RWPE1 (cell line): Measurements from ENCODE around the gene HAS3.
"Not testable (repeated sequence)": the region's sequence is repeated elsewhere in the genome, so short reads cannot be mapped to it uniquely, and the experiment has no call there.

ENCODE experiments used
- CTCF ChIA-PET: fragments of 350-600 bp; sonication (Branson Sonifier 250); formaldehyde crosslinking; extraction: SDS; loops from one replicate; lab custom pipeline; 2021; lab: Yijun Ruan, JAX
- POLR2A ChIA-PET: fragments of 400-600 bp; formaldehyde crosslinking; extraction: SDS; loops from one replicate; lab custom pipeline; 2020; ENCODE audit warnings: antibody characterized with exemption; ENCODE audit not compliant: low non-redundant PET; lab: Yijun Ruan, JAX
- DNase-seq: peaks from one replicate; pipeline ENCODE4 v3.0.0; 2012; ENCODE audit warnings: low spot score
- H3K27ac ChIP-seq: fragments of 450-650 bp; 2 replicates; pipeline ENCODE4 v1.5.1; 2017
- CTCF ChIP-seq: fragments of 450-650 bp; conservative IDR thresholded peaks from 2 replicates; pipeline ENCODE4 v1.5.1; 2017; ENCODE audit warnings: low read depth, mild to moderate bottlenecking

The HAS3 gene

DNA sequence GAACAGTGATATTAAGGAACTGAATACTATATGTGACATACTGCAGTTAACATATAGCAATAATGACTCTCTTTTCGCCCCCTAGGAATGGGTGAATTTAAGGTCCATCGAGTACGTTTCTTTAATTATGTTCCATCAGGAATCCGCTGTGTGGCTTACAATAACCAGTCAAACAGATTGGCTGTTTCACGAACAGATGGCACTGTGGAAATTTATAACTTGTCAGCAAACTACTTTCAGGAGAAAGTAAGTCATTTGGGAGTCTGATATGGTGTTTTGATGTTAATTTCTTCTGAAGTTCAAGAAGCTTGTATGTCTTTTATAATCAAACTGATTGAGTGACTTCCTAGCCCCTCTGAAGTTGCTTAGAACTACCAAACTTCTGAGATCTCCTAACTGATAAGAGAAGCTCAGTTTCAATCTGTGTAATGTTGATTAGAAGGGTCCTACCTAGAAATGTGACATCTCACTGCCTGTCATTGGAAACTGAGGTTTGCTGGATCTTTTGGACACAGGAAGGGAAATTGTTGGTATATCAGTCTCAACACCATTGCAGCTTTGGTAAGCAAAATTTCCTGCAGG, 28.0 kb downstream of the HAS3 start:
- no peak for TF ChIP-seq CTCF
- DNase-seq = no peak
- CTCF ChIA-PET = interaction anchor here (0.6 to 1.1 kb wide), 3 partner anchors 18 to 349 kb away, joined by 3 read pairs; no protein-coding TSS in a partner anchor
- POLR2A ChIA-PET = no interaction called here
- H3K27ac ChIP-seq = no peak overlapping the region

GRCh38 chr16:69138608-69139007, 33.2 kb downstream of the HAS3 start:
- POLR2A ChIA-PET = no interaction called here
- CTCF ChIA-PET = no interaction called here
- H3K27ac ChIP-seq = no peak overlapping the region
- TF ChIP-seq CTCF = no peak
- no peak for DNase-seq

DNA sequence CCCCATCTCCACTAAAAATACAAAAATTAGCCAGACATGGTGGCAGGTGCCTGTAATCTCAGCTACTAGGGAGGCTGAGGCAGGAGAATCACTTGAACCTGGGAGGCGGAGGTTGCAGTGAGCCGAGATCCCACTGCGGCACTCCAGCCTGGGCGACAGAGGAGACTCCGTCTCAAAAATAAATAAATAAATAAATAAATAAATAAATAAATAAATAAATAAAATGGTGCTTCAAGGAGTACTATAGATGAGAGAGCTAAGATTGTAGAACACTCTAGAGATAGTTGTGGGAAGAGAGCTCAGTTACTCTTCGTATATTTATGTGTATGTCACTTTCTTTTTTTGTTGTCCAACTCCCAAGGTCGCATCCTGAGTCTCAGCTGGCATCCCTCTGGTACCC, 34.0 kb downstream of the HAS3 start:
- CTCF ChIA-PET, DNase-seq, H3K27ac ChIP-seq, POLR2A ChIA-PET: not testable (repeated sequence)

DNA sequence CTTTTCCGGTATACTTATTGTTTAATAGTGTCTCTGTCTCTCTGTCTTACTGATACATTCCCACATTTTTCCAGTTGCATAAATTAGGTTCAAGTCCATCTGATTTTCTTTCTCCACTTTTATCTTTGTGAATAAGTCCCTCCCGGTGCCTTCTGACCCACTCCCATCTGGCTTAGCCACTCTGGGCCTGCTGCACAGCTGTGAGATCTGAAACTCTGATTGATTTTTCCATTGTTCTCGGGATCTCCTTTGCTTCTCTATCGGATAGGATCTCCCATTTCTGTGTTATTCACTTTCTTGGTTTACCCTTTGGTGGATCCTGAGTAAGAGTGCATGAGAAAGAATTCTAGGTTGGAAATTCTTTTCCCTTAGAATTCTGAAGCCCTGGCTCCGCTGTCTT, 35.6 kb downstream of the HAS3 start:
- DNase-seq = no peak
- no peak overlapping the region for H3K27ac ChIP-seq
- CTCF ChIA-PET = interaction anchor here (0.6 kb wide), 1 partner anchor 1371 kb away, joined by 3 read pairs; no protein-coding TSS in a partner anchor
- POLR2A ChIA-PET = no interaction called here
- no peak for TF ChIP-seq CTCF

DNA sequence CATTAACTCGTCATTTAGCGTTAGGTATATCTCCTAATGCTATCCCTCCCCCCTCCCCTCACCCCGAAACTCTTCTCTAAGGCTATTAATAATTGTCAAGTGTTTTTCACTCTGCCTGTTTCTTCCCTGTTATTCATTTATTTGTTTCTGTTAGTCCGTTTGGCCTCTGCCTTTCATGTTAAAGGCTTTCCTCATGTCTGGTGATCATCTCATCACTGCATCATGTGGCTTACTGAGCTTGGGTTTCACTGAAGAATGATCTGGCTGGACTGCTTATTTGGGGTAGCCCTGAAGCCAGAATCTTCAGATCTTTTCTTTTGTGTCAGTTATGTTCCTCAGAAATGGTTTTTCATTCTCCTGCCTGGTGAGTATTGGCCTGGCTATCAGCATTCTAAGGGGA, 36.5 kb downstream of the HAS3 start:
- DNase-seq = no peak
- no peak for TF ChIP-seq CTCF
- POLR2A ChIA-PET = no interaction called here
- CTCF ChIA-PET = interaction anchor here (0.5 to 0.6 kb wide), 2 partner anchors 267 to 294 kb away, joined by 3 read pairs; no protein-coding TSS in a partner anchor
- no peak overlapping the region for H3K27ac ChIP-seq

GRCh38 chr16:69143116-69143515, 37.7 kb downstream of the HAS3 start:
- POLR2A ChIA-PET = no interaction called here
- H3K27ac ChIP-seq = no peak overlapping the region
- CTCF ChIA-PET = interaction anchor here (0.5 kb wide), 1 partner anchor 100 kb away, joined by 3 read pairs; no protein-coding TSS in a partner anchor
- no peak for TF ChIP-seq CTCF
- no peak for DNase-seq

DNA sequence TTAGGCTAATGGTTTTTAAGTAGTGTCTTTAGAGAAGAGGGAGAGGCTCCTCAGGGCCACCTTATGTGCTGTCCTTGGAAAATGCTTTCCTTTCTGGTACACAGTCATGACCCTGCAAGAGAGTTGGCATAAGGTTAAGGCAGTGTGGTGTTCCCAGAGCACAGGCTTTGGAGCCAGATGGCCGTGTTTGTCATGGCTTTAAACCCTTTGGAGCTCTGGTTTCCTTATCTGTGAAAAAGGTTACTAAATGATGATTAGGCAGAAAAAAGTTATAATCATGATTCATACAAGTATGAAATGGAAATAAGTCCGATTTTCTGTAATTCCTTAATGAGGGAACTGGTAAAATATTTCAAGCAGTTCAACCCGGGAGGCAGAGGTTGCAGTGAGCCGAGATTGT, 40.2 kb downstream of the HAS3 start:
- CTCF ChIA-PET = no interaction called here
- POLR2A ChIA-PET = no interaction called here
- DNase-seq = no peak
- TF ChIP-seq CTCF = no peak
- no peak overlapping the region for H3K27ac ChIP-seq

- peak overlapping the region; percentile 18; the same call in 1 of the 2 replicates for H3K27ac ChIP-seq
- CTCF ChIA-PET = interaction anchor here (0.6 to 1.9 kb wide), 6 partner anchors 10 to 309 kb away, joined by 3 to 11 read pairs (median 4); no protein-coding TSS in a partner anchor
- POLR2A ChIA-PET, DNase-seq: not testable (repeated sequence)
These were observed 44.2 kb downstream of the HAS3 start for GRCh38 chr16:69149621-69150020.
